ENCODE results near the gene TGFBRAP1. TPM values are rescaled to one million over a fixed set of nuclear protein-coding genes. Genes with fewer than 3 reads are reported as not detected.

TGFBRAP1 gene
- total and polyA plus RNA-seq, 9 donors = 7.2 to 19.1 (median 16.4) TPM

GRCh38 chr2:105257981-105258380 is 71.6 kb downstream of the TGFBRAP1 start:
- intact Hi-C loops (cut with DNase I) = no loop called here

GRCh38 chr2:105256431-105257047 is 73.0 kb downstream of the TGFBRAP1 start:
- 47 to 76% (median 62%) methylated on average over 11 of the region's 11 CpGs for WGBS, 3 donors
- no peaks in the 10 kb centered on the region for H3K9me3 ChIP-seq
- no peak overlapping the region for H3K4me3 ChIP-seq
- TF ChIP-seq POLR2A (IDR thresholded peaks at IDR 0.05) (no peak), EP300 (IDR thresholded peaks at IDR 0.05) (no peak)
- TF ChIP-seq, protein P1, sequence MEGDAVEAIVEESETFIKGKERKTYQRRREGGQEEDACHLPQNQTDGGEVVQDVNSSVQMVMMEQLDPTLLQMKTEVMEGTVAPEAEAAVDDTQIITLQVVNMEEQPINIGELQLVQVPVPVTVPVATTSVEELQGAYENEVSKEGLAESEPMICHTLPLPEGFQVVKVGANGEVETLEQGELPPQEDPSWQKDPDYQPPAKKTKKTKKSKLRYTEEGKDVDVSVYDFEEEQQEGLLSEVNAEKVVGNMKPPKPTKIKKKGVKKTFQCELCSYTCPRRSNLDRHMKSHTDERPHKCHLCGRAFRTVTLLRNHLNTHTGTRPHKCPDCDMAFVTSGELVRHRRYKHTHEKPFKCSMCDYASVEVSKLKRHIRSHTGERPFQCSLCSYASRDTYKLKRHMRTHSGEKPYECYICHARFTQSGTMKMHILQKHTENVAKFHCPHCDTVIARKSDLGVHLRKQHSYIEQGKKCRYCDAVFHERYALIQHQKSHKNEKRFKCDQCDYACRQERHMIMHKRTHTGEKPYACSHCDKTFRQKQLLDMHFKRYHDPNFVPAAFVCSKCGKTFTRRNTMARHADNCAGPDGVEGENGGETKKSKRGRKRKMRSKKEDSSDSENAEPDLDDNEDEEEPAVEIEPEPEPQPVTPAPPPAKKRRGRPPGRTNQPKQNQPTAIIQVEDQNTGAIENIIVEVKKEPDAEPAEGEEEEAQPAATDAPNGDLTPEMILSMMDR (IDR thresholded peaks at IDR 0.05) = no peak
- peaks cover 4% of the 10 kb centered on the region for H3K4me1 ChIP-seq (ENCODE audit: insufficient read depth)
- intact Hi-C loops (cut with DNase I) = no loop called here
- H3K36me3 ChIP-seq = no peaks in the 10 kb centered on the region
- H3K27ac ChIP-seq = no peak overlapping the region
- DNase-seq = no peak
- H3K27me3 ChIP-seq = no peaks in the 10 kb centered on the region

More at GRCh38 chr2:105257981-105258380, 71.6 kb downstream of the TGFBRAP1 start:
- no peak for TF ChIP-seq POLR2A (IDR thresholded peaks at IDR 0.05)
- TF ChIP-seq, protein P1 (IDR thresholded peaks at IDR 0.05) = no peak
- no peak for TF ChIP-seq EP300 (IDR thresholded peaks at IDR 0.05)
- DNase-seq = no peak
- Histone ChIP-seq H3K36me3 (no peaks in the 10 kb centered on the region), H3K27ac (no peak overlapping the region), H3K27me3 (no peaks in the 10 kb centered on the region), H3K4me3 (no peak overlapping the region), H3K4me1 (ENCODE audit: insufficient read depth) (peaks cover 4% of the 10 kb centered on the region), H3K9me3 (no peaks in the 10 kb centered on the region)
- 83 to 95% (median 91%) methylated on average over 3 of the region's 3 CpGs for WGBS, 3 donors

GRCh38 chr2:105255979-105256378 is 73.6 kb downstream of the TGFBRAP1 start:
- Histone ChIP-seq H3K4me3 (no peak overlapping the region), H3K27ac (no peak overlapping the region), H3K27me3 (no peaks in the 10 kb centered on the region), H3K36me3 (no peaks in the 10 kb centered on the region), H3K9me3 (no peaks in the 10 kb centered on the region), H3K4me1 (ENCODE audit: insufficient read depth) (peaks cover 4% of the 10 kb centered on the region)
- no peak for DNase-seq
- TF ChIP-seq EP300 (IDR thresholded peaks at IDR 0.05) (no peak), POLR2A (IDR thresholded peaks at IDR 0.05) (no peak)
- TF ChIP-seq, protein P1 (IDR thresholded peaks at IDR 0.05) = no peak
- 74 to 82% (median 81%) methylated on average over 2 of the region's 2 CpGs for WGBS, 3 donors
- intact Hi-C loops (cut with DNase I) = no loop called here

DNA sequence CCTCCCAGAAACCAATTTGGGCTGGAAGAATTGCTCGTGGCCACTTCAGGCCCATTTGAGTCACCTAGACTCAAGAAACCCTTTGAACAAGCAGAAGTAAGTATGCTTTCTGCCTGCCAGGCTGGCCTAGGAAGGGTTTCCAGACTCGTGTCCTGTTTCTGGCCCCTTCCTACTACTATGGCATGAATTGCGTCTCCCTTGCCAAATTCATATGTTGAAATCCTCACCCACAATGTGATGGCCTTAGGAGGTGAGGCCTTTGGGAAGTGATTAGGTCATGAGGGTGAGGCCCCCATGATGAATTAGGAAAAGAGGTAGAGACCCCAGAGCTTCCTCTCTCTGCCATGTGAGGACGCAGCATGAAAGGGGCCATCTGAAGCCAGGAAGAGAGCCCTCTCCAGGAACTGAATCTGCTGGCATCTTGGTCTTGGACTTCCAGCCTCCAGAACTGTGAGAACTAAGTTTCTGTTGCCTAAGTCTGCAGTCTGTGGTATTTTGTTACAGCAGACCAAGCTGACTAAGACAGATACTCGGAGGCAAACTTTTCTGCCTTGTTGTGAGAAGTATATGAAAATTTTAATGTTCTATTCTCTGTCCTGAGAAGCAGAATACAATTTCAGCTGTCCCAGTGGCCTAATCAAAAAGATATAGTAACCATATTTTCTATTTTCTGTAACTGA is 74.9 kb downstream of the TGFBRAP1 start:
- peaks cover 4% of the 10 kb centered on the region for H3K4me1 ChIP-seq (ENCODE audit: insufficient read depth)
- H3K27me3 ChIP-seq = no peaks in the 10 kb centered on the region
- WGBS, 3 donors = 90 to 94% (median 90%) methylated on average over 5 of the region's 5 CpGs
- no peak overlapping the region for H3K4me3 ChIP-seq
- TF ChIP-seq, protein P1 (IDR thresholded peaks at IDR 0.05) = no peak
- TF ChIP-seq POLR2A (IDR thresholded peaks at IDR 0.05) (no peak), EP300 (IDR thresholded peaks at IDR 0.05) (no peak)
- DNase-seq = no peak
- no peaks in the 10 kb centered on the region for H3K9me3 ChIP-seq
- no peak overlapping the region for H3K27ac ChIP-seq
- H3K36me3 ChIP-seq = no peaks in the 10 kb centered on the region
- intact Hi-C loops (cut with DNase I) = no loop called here
